HS-5 (cell line): Measurements from ENCODE around the gene XDH.
A peak's percentile ranks its signal among the peaks of the same experiment; 100 is the strongest.

Experiments used
- DNase-seq: peaks from one replicate; pipeline ENCODE4 v3.0.0-alpha.2; 2012; ENCODE audit warnings: low read depth

XDH gene

DNA sequence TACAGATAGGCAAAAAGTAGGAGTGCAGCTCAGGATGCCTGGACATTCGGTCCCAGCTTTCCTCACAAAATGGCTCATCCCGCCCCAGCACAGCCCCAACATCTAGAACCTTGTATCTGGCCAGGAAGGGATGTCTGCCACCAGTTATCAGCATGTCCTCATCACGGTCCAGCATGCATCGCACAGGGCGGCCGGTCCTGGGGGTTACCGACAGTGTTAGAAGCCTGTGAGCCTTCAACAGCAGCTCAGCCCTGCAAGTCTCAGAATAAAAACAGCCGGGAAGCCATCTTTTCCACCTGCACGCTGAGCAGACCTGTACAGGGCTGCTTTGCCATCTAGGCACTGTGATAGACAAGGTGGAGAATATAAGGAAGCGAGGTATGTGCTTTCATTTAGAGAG lies 49.2 kb downstream of the XDH start:
- no peak for DNase-seq

- no peak for DNase-seq
Measured at GRCh38 chr2:31363956-31364750, 50.4 kb downstream of the XDH start.

- DNase-seq, result no peak
Measured at GRCh38 chr2:31362581-31362980, 52.0 kb downstream of the XDH start.

DNA sequence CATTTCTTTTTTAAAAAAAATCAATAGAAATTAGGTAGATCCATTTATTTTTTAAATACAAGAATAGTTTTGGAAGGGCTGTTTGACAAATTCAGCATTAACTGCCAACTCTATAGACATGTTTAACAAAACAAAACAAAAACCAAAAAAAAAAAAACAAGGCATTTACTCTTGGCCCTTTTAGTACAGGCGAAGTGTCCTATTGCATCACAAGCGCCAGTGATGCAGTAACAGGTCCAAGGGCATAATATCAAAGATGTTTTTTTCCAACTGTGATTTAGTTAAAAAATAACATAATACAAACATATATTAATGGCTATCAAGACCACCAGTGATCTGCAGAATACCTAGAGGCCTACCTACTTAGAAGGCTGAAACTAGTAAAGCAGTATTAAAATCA lies 55.3 kb downstream of the XDH start:
- DNase-seq, result no peak

DNA sequence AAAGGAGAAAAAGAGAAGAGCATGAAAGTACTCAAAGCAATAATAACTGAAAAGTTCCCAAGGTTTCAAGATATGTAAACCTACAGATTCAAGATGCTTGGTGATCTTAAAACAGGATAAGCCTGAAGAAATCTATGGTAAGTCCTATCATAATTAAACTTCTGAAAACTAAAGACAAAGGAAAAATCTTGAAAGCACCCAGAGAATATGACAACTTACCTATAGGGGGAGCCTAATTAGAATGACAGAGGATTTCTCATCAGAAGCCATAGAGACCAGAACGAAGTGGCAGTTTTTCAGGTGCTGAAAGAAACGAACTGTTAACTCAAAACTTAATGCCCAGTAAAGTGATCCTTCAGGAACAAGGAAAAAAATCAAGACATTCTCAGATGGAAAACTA lies 59.7 kb downstream of the XDH start:
- DNase-seq, result no peak

DNA sequence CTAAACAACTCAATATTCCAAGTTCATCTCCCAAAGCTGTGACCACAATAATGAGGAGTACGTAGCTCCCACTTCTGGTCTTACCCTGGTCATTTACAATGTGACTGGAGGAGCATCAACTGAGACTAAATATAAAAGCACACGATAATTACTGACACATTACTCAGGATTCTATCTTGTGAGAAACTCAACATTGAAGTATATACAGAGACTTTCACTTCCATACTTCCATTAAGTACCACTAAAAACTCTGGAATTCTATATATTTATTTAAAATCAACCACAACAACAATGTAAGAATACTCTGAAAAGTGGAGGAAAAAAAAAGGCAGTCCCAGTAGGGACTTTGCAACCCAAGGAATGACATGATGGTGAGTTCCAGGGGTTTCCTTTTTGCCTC lies 61.4 kb downstream of the XDH start:
- no peak for DNase-seq

- DNase-seq, result no peak
Measured at GRCh38 chr2:31349684-31350083, 64.9 kb downstream of the XDH start.

DNA sequence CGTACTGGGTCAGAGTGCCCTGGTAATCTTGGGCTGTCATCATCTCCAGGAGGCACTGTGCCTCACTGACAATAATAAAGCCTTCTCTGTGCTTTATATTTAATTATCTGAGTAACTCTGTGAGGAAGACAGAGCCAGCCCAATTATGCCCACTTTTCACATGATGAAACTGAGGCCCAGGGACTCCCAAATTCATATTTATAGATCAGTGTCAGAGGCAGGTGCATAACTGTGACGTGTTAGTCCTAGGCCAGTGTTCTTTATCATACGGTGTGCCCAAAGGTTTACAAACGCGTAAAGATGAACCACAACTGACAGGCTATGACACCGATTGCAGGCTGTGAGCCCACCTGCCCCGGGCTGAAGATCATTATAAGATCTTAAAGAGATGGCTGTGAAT lies 65.4 kb downstream of the XDH start:
- DNase-seq, result no peak

GRCh38 chr2:31348618-31349017 lies 65.9 kb downstream of the XDH start:
- no peak for DNase-seq

- peak; percentile 43 for DNase-seq
Measured at GRCh38 chr2:31347750-31348149, 66.8 kb downstream of the XDH start.

DNA sequence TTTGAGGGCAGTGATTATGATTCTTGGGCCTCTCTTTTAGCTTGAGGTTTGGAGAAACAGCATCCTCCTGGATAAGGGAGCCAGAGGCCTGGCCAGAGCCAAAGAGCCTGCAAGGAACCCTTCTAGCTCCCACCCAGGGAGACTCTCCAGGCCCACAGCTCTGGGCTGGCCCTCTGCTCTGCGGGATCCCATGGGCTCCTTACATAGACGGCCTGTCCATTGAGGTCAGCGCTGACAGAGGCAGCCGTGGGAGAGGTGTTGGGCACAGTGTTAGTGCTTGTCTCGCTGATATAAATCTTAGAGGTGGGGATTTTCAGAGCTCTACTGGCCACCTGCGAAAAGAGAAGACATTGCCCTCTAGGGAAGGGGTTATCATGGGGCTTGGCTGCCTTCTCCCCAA lies 67.2 kb downstream of the XDH start:
- DNase-seq, result no peak

GRCh38 chr2:31344447-31344846 lies 70.1 kb downstream of the XDH start:
- DNase-seq, result no peak

GRCh38 chr2:31341351-31341750 lies 73.2 kb downstream of the XDH start:
- DNase-seq, result no peak

GRCh38 chr2:31339696-31340095 lies 74.8 kb downstream of the XDH start:
- no peak for DNase-seq

GRCh38 chr2:31337860-31338259 lies 76.7 kb downstream of the XDH start:
- peak; percentile 89 for DNase-seq

- DNase-seq, result no peak
Measured at GRCh38 chr2:31337197-31337596, 77.3 kb downstream of the XDH start.

GRCh38 chr2:31335921-31336585 lies 78.5 kb downstream of the XDH start:
- DNase-seq, result no peak

DNA sequence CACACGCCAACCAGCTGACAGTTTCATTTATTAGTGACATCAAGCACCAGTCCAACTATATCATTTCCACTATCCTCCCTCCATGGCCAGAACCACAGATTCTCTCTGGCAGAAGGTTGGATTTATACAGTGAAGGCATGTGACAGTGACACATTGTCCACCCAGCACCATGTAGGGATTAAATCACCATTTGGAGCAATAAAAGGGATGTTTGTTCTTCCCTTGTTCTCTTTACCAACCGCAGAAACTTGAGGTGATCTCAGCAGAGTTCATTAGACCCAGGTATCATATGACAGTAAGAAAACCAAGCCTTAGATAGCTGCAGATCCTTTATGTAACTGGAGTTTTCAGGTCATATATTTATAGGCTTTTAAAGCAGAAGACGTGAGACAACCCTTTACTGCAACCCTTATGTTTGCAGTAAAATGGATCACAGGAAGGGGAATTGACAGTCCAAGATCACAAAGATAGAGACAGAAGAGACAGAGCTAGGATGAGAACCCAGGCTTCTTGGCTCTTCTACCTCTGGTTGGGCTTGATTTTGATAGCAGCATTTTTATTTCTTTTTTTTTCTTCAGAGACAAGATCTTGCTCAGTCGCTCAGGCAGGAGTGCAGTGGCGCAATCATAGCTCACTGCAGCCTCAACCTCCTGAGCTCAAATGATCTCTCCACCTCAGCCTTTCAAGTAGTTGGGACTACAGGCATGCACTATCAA lies 80.1 kb downstream of the XDH start:
- no peak for DNase-seq

- DNase-seq, result peak; percentile 63
Measured at GRCh38 chr2:31333527-31334183, 80.9 kb downstream of the XDH start.

DNA sequence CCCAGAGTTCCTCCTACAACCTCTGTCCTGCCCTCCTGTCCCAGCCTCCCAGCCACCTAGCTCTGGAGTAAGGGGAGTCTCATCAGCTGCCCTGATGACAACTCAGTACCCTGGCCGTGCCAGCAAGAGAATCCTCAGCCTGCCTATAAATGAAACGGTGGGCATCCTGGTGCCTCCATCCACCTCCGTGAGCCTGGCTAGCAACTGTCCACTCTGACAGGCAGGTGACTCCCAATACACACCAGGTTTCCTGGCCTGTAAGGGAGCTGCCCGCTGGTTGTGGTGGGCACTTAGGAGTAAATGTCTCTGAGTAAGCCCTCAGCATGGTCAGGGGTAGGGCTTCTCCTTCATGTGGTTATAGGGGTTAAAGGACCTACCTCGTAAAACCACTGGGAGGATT lies 81.5 kb downstream of the XDH start:
- DNase-seq, result no peak

DNA sequence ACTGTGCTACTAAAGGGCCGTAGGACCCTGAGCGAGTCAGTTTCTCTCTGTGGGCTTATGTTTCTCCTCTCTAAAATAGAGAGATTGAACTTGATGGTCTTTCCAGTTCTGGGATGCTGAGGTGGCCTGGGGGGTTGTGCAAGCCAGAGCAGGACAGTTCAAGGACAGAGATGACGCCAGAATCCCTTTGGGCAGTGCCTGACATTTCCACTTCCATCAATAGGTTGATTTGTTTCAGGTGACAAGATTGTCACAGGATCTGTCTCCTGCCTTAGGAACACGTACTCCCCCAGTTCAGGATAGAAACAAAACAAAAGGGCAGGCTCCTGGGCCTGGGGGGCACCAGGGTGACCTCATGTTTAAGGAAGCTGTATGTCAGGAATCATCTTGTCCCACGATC lies 82.0 kb downstream of the XDH start:
- no peak for DNase-seq

GRCh38 chr2:31331156-31331555 lies 83.4 kb downstream of the XDH start:
- DNase-seq, result no peak
